ENCODE results near the gene MST1R. TPM values are rescaled to one million over a fixed set of nuclear protein-coding genes. Genes with fewer than 3 reads are reported as not detected.
A peak's percentile ranks its signal among the peaks of the same experiment; 100 is the strongest.
"Not testable (repeated sequence)": the region's sequence is repeated elsewhere in the genome, so short reads cannot be mapped to it uniquely, and the experiment has no call there.

Gene MST1R
- total RNA-seq, 1 experiment from 2014 or later, result 0.36 TPM

GRCh38 chr3:49911611-49912010, 7.9 kb upstream of the MST1R start:
- no peak for DNase-seq (ENCODE audit: low read depth)

GRCh38 chr3:49911124-49911420, 7.4 kb upstream of the MST1R start:
- no peak for DNase-seq (ENCODE audit: low read depth)

- no peak for DNase-seq (ENCODE audit: low read depth)
These were observed 6.9 kb upstream of the MST1R start for GRCh38 chr3:49910409-49911123.

- DNase-seq (ENCODE audit: low read depth), result no peak
These were observed 4.9 kb upstream of the MST1R start for GRCh38 chr3:49908373-49909199.

- DNase-seq (ENCODE audit: low read depth), result peak; percentile 52
These were observed 2.5 kb upstream of the MST1R start for GRCh38 chr3:49906073-49906743.

- DNase-seq (ENCODE audit: low read depth), result not testable (repeated sequence)
These were observed 775 bp upstream of the MST1R start for GRCh38 chr3:49904448-49904847.

GRCh38 chr3:49902511-49903345, 945 bp downstream of the MST1R start:
- DNase-seq (ENCODE audit: low read depth), result no peak

- DNase-seq (ENCODE audit: low read depth), result no peak
These were observed 2.0 kb downstream of the MST1R start for GRCh38 chr3:49901366-49902339.

- DNase-seq (ENCODE audit: low read depth), result peak; percentile 84
These were observed 3.1 kb downstream of the MST1R start for GRCh38 chr3:49900491-49901153.

GRCh38 chr3:49899815-49900214, 3.9 kb downstream of the MST1R start:
- DNase-seq (ENCODE audit: low read depth), result no peak

GRCh38 chr3:49898991-49899390, 4.7 kb downstream of the MST1R start:
- DNase-seq (ENCODE audit: low read depth), result no peak

- DNase-seq (ENCODE audit: low read depth), result no peak
These were observed 7.3 kb downstream of the MST1R start for GRCh38 chr3:49896345-49896744.

- no peak for DNase-seq (ENCODE audit: low read depth)
These were observed 7.9 kb downstream of the MST1R start for GRCh38 chr3:49895791-49896190.

- no peak for DNase-seq (ENCODE audit: low read depth)
These were observed 14.4 kb downstream of the MST1R start for GRCh38 chr3:49889296-49889695.

- DNase-seq (ENCODE audit: low read depth), result no peak
These were observed 16.8 kb downstream of the MST1R start for GRCh38 chr3:49886922-49887265.

GRCh38 chr3:49883998-49884397, 19.7 kb downstream of the MST1R start:
- peak; percentile 24 for DNase-seq (ENCODE audit: low read depth)

- DNase-seq (ENCODE audit: low read depth), result peak; percentile 21
These were observed 21.5 kb downstream of the MST1R start for GRCh38 chr3:49882166-49882565.

- DNase-seq (ENCODE audit: low read depth), result no peak
These were observed 22.9 kb downstream of the MST1R start for GRCh38 chr3:49880581-49881315.

GRCh38 chr3:49879721-49880120, 24.0 kb downstream of the MST1R start:
- DNase-seq (ENCODE audit: low read depth), result no peak

- DNase-seq (ENCODE audit: low read depth), result no peak
These were observed 25.0 kb downstream of the MST1R start for GRCh38 chr3:49878686-49879085.

Data from RPMI7951 (cell line).